ENCODE data around the gene FAM237B.
"Not testable (repeated sequence)": the region's sequence is repeated elsewhere in the genome, so short reads cannot be mapped to it uniquely, and the experiment has no call there.

Gene FAM237B

GRCh38 chr7:90320801-90321494 is at the start of gene FAM237B:
Gene FAM237B (minus strand): TSS chr7:90321304. CDS start chr7:90319748, 1,556 bp downstream.
- DNase-seq = peak; percentile 11

- no peak for DNase-seq
These were observed 30.9 kb upstream of the FAM237B start for GRCh38 chr7:90351987-90352386.

GRCh38 chr7:90350032-90350431 is 28.9 kb upstream of the FAM237B start:
- DNase-seq = not testable (repeated sequence)

GRCh38 chr7:90349305-90349704 is 28.2 kb upstream of the FAM237B start:
- DNase-seq = no peak

- no peak for DNase-seq
These were observed 26.7 kb upstream of the FAM237B start for GRCh38 chr7:90347759-90348158.

- DNase-seq = peak; percentile 95
These were observed 25.4 kb upstream of the FAM237B start, which contains the start of gene GTPBP10 for GRCh38 chr7:90346336-90347125. Gene GTPBP10 (plus strand): TSS chr7:90346716. CDS start chr7:90346742, 26 bp downstream.

- peak; percentile 41 for DNase-seq
These were observed 24.7 kb upstream of the FAM237B start for GRCh38 chr7:90345595-90346335.

GRCh38 chr7:90345016-90345415 is 23.9 kb upstream of the FAM237B start:
- no peak for DNase-seq

- peak; percentile 11 for DNase-seq
These were observed 16.0 kb upstream of the FAM237B start for GRCh38 chr7:90337106-90337505.

GRCh38 chr7:90334926-90335325 is 13.8 kb upstream of the FAM237B start:
- not testable (repeated sequence) for DNase-seq

GRCh38 chr7:90334193-90334843 is 13.2 kb upstream of the FAM237B start:
- DNase-seq = no peak

GRCh38 chr7:90326500-90326899 is 5.4 kb upstream of the FAM237B start:
- no peak for DNase-seq

- no peak for DNase-seq
These were observed 1.7 kb upstream of the FAM237B start for GRCh38 chr7:90322837-90323236.

- no peak for DNase-seq
These were observed 695 bp downstream of the FAM237B start for GRCh38 chr7:90320418-90320800.

- DNase-seq = no peak
These were observed 1.1 kb downstream of the FAM237B start for GRCh38 chr7:90320014-90320413.

- DNase-seq = no peak
These were observed 7.2 kb downstream of the FAM237B start for GRCh38 chr7:90313907-90314306.

GRCh38 chr7:90312745-90313144 is 8.4 kb downstream of the FAM237B start:
- peak; percentile 14 for DNase-seq

GRCh38 chr7:90311175-90311574 is 9.9 kb downstream of the FAM237B start:
- no peak for DNase-seq

- no peak for DNase-seq
These were observed 11.2 kb downstream of the FAM237B start for GRCh38 chr7:90309872-90310271.

GRCh38 chr7:90303241-90303640 is 17.9 kb downstream of the FAM237B start:
- no peak for DNase-seq

- DNase-seq = peak; percentile 66
These were observed 22.7 kb downstream of the FAM237B start for GRCh38 chr7:90298145-90299038.

All from fibroblast of skin of right quadriceps (primary cell).